ENCODE results near the gene EIF2S2.
"Not testable (repeated sequence)": the region's sequence is repeated elsewhere in the genome, so short reads cannot be mapped to it uniquely, and the experiment has no call there.

GRCh38 chr20:34132491-34132890, 20.4 kb upstream of the EIF2S2 start:
- not testable (repeated sequence) for TF ChIP-seq CTCF (conservative IDR thresholded peaks at IDR 0.05 in 1 of 2, IDR thresholded peaks at IDR 0.05 in 1 of 2; ENCODE audit: low read depth in 1 of 2, low read length in 2 of 2); EZH2 (IDR thresholded peaks at IDR 0.05; ENCODE audit: low read length, missing control alignments)
